ENCODE data around the gene PBRM1. TPM values are rescaled to one million over a fixed set of nuclear protein-coding genes. Genes with fewer than 3 reads are reported as not detected.

Gene PBRM1
- total and polyA plus RNA-seq, 2 of the 13 experiments (the other 11 are each of a cell fraction or from before 2014, with no cell fraction given) = 10.9 to 33.2 TPM

DNA sequence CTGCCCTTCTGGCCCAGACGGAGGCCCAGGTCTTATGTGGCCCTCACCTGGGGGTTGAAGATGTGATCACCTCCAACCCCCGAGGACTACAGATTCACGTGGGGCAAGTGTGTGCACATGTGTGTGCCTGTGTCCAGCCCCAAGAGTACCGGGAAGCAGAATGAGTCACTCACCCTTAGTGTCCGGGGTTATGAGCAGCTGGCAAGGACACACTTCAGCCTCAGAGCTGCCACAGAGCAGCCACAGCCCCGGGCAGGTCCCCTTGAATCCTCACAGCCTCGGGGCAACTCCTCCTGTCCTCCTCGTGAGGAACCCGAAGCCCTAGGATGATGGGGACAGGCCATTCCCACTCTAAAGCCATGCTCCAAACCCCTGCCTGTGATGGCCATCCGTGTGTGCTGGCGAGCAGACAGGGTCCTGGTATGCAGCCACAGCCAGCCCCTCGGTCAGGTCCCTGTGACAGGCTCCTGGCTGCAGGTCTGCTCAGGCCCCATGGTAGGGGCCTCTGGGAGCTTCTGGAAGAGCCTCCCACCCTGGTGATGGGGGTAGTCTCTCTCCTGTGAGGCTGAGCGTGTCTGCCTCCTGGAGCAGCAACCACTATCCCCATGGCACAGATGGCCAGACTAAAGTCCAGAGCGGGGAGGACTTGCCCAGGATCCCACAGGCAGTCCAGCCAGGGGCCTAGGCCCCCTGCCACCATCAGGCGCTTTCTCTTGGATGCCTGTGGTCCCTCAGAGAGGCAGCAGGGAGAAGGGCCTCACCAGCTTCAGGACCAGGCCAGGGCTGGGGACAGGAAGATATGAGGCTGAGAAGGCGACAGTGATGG is 189.7 kb downstream of the PBRM1 start (continued):
- TF ChIP-seq ZNF12 (CRISPR knock-in tag; IDR thresholded peaks at IDR 0.05) (no peak), MAX (IDR thresholded peaks at IDR 0.05) (peak; percentile 37; the same call in 1 of the 2 replicates), ZNF788 (CRISPR knock-in tag; IDR thresholded peaks at IDR 0.05; ENCODE audit: borderline replicate concordance) (peak; percentile 34; the same call in 1 of the 2 replicates), ARID3A (IDR thresholded peaks at IDR 0.05; ENCODE audit: low read depth, low read length) (no peak), UBTF (CRISPR knock-in tag; IDR thresholded peaks at IDR 0.05) (peak; percentile 39), HDAC1 (CRISPR knock-in tag; IDR thresholded peaks at IDR 0.05) (peak; percentile 15; the same call in 1 of the 2 replicates), FUBP1 (CRISPR knock-in tag; IDR thresholded peaks at IDR 0.05; ENCODE audit: borderline replicate concordance) (no peak), ZNF317 (CRISPR knock-in tag; IDR thresholded peaks at IDR 0.05) (no peak), KMT2B (CRISPR knock-in tag; IDR thresholded peaks at IDR 0.05) (0 out of 2 replicates have a peak, but pooled peaks have one; percentile 26), ZNF839 (CRISPR knock-in tag; IDR thresholded peaks at IDR 0.05; ENCODE audit: borderline replicate concordance) (peak; percentile 8; the same call in 1 of the 2 replicates), KDM2A (CRISPR knock-in tag; IDR thresholded peaks at IDR 0.05; ENCODE audit: borderline replicate concordance, low read depth) (0 out of 2 replicates have a peak, but pooled peaks have one; percentile 13), SNAPC2 (CRISPR knock-in tag; IDR thresholded peaks at IDR 0.05) (no peak), GATAD2A (CRISPR knock-in tag; IDR thresholded peaks at IDR 0.05) (peak; percentile 7; the same call in 1 of the 2 replicates)
- TF ChIP-seq, protein P1, sequence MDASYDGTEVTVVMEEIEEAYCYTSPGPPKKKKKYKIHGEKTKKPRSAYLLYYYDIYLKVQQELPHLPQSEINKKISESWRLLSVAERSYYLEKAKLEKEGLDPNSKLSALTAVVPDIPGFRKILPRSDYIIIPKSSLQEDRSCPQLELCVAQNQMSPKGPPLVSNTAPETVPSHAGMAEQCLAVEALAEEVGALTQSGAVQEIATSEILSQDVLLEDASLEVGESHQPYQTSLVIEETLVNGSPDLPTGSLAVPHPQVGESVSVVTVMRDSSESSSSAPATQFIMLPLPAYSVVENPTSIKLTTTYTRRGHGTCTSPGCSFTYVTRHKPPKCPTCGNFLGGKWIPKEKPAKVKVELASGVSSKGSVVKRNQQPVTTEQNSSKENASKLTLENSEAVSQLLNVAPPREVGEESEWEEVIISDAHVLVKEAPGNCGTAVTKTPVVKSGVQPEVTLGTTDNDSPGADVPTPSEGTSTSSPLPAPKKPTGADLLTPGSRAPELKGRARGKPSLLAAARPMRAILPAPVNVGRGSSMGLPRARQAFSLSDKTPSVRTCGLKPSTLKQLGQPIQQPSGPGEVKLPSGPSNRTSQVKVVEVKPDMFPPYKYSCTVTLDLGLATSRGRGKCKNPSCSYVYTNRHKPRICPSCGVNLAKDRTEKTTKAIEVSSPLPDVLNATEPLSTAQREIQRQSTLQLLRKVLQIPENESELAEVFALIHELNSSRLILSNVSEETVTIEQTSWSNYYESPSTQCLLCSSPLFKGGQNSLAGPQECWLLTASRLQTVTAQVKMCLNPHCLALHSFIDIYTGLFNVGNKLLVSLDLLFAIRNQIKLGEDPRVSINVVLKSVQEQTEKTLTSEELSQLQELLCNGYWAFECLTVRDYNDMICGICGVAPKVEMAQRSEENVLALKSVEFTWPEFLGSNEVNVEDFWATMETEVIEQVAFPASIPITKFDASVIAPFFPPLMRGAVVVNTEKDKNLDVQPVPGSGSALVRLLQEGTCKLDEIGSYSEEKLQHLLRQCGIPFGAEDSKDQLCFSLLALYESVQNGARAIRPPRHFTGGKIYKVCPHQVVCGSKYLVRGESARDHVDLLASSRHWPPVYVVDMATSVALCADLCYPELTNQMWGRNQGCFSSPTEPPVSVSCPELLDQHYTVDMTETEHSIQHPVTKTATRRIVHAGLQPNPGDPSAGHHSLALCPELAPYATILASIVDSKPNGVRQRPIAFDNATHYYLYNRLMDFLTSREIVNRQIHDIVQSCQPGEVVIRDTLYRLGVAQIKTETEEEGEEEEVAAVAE (CRISPR knock-in tag; IDR thresholded peaks at IDR 0.05; ENCODE audit: borderline replicate concordance) = no peak
